Colonic mucosa (tissue), 4 donors: Measurements from ENCODE around the gene FRYL. TPM values are rescaled to one million over a fixed set of nuclear protein-coding genes. Genes with fewer than 3 reads are reported as not detected.

ENCODE experiments used
- DNase-seq: peaks from one replicate; pipeline ENCODE4 v3.0.0-alpha.2; 2020
- H3K27ac ChIP-seq: fragments of 200-600 bp; one replicate; pipeline ENCODE4 v1.8.0; 2021
- H3K27me3 ChIP-seq: fragments of 200-600 bp; one replicate; pipeline ENCODE4 v1.8.0; 2021
- H3K36me3 ChIP-seq: fragments of 200-600 bp; one replicate; pipeline ENCODE4 v1.8.0; 2021
- H3K4me1 ChIP-seq: fragments of 200-600 bp; one replicate; pipeline ENCODE4 v1.8.0; 2021; ENCODE audit warnings: mild to moderate bottlenecking
- H3K4me3 ChIP-seq: fragments of 200-600 bp; one replicate; pipeline ENCODE4 v1.8.0; 2021
- H3K9ac ChIP-seq, 2 donors: one replicate each; pipeline ENCODE4 v1.7.0; 2013; ENCODE audit warnings: control low read depth in 2 of 2, low read depth in 2 of 2, low read length in 2 of 2
- H3K9me3 ChIP-seq: fragments of 200-600 bp; one replicate; pipeline ENCODE4 v1.8.0; 2021
- intact Hi-C: fragments of 100-400 bp; cut with DNase I; formaldehyde crosslinking; loops from one replicate; pipeline ENCODE4 v1.14.1; 2022
- total RNA-seq, 2 donors: library from RNA; stranded (reverse); fragmentation: NEBNext Ultra II Directional in 1 of 2; extraction: Animal tissue kit (Norgen Biotek cat#: 25700) in 1 of 2; gene quantifications; one replicate each; pipeline ENCODE4 v1.2.1, GENCODE V29; 2021
- TF ChIP-seq, protein P1 (sequence below): fragments of 200-600 bp; IDR thresholded peaks from one replicate; pipeline ENCODE4 v1.8.0; 2022; ENCODE audit warnings: antibody characterized with exemption, mild to moderate bottlenecking
- donor health status: healthy.
- donor health status: DM: no; HTN: no; CAD: no.
- donor health status: DM: no; HTN: no; CAD: no.

FRYL gene
- total RNA-seq, 2 donors from 2014 or later, result 193 to 292 TPM

- Histone ChIP-seq H3K4me1 (peaks cover 6% of the 10 kb centered on the region), H3K4me3 (peak overlapping the region; percentile 98), H3K36me3 (no peaks in the 10 kb centered on the region), H3K9ac (peak overlapping the region; percentile 46 to 62), H3K27me3 (no peaks in the 10 kb centered on the region), H3K9me3 (no peaks in the 10 kb centered on the region), H3K27ac (peak overlapping the region; percentile 88)
- intact Hi-C loops, result loop anchor here (2.0 kb wide), 1 partner anchor 48 kb away; no protein-coding TSS in a partner anchor
- TF ChIP-seq, protein P1, sequence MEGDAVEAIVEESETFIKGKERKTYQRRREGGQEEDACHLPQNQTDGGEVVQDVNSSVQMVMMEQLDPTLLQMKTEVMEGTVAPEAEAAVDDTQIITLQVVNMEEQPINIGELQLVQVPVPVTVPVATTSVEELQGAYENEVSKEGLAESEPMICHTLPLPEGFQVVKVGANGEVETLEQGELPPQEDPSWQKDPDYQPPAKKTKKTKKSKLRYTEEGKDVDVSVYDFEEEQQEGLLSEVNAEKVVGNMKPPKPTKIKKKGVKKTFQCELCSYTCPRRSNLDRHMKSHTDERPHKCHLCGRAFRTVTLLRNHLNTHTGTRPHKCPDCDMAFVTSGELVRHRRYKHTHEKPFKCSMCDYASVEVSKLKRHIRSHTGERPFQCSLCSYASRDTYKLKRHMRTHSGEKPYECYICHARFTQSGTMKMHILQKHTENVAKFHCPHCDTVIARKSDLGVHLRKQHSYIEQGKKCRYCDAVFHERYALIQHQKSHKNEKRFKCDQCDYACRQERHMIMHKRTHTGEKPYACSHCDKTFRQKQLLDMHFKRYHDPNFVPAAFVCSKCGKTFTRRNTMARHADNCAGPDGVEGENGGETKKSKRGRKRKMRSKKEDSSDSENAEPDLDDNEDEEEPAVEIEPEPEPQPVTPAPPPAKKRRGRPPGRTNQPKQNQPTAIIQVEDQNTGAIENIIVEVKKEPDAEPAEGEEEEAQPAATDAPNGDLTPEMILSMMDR, result no peak
- peak; percentile 71 for DNase-seq
Measured at GRCh38 chr4:48780865-48781214, 761 bp upstream of the FRYL start.

GRCh38 chr4:48779095-48779997, 733 bp downstream of the FRYL start:
- DNase-seq, result peak; percentile 64
- Histone ChIP-seq H3K4me1 (peaks cover 6% of the 10 kb centered on the region), H3K27me3 (no peaks in the 10 kb centered on the region), H3K36me3 (no peaks in the 10 kb centered on the region), H3K4me3 (peak overlapping the region; percentile 98), H3K9ac (peak overlapping the region; percentile 86 to 96), H3K9me3 (no peaks in the 10 kb centered on the region), H3K27ac (peak overlapping the region; percentile 99)
- TF ChIP-seq, protein P1, result no peak
- intact Hi-C loops, result loop anchor here (10.0 kb wide), 1 partner anchor 125 kb away; the partner anchor contains the start of gene OCIAD2

DNA sequence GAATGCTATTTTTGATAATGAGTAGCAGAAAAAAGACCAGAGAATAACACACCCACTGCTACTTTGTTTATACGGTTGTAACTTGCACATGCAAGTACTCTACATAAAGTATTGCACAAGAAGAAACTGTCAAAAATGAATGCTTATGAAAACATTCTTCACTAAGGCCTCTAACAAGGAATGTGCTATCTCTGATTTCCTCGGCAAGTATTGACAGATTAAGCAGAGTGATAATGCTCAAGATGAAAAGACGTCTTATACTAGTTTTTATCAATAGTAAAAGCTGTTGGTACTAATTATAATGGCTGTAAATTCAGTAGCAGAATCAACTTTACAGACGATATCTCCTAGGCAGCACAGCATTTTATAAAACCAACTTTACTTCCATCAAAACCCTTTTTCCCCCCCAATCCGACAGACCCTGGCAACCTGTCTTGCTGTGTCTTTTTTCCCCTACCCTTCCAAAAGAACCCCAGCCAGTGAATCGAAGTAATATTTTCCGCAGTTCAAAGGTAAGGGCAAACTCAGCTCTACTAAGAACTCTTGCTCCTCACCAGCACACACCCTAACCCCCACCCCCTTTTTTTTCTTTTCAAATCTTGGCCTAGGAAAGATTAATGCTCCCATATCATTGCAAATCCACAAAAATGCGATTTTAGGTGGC, 1.5 kb downstream of the FRYL start:
- Histone ChIP-seq H3K36me3 (no peaks in the 10 kb centered on the region), H3K9me3 (no peaks in the 10 kb centered on the region), H3K4me1 (peaks cover 8% of the 10 kb centered on the region), H3K27ac (peak overlapping the region; percentile 99), H3K27me3 (no peaks in the 10 kb centered on the region), H3K9ac (peak overlapping the region; percentile 86 to 96), H3K4me3 (peak overlapping the region; percentile 98)
- intact Hi-C loops, result loop anchor here (10.0 kb wide), 1 partner anchor 126 kb away; the partner anchor contains the start of gene OCIAD2
- TF ChIP-seq, protein P1, result no peak
- DNase-seq, result no peak

DNA sequence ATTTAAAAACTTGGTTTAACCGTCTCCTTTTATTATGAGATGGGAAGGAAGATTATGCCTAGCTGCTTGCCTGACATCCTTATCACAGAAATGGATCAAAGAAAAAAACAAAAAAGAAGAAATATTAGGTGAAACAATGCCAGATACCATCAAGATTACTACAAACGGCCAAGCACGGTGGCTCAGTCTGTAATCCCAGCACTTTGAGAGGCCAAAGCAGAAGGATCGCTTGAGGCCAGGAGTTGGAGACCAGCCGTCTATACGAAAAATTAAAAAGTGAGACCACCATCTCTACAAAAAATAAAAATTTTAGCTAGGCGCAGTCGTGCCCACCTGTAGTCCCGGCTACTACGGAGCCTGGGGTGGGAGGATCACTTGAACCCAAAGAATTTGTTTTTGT, 2.3 kb downstream of the FRYL start:
- Histone ChIP-seq H3K9ac (peak overlapping the region in 1 of 2 donors; percentile 86), H3K4me1 (peaks cover 10% of the 10 kb centered on the region), H3K27me3 (no peaks in the 10 kb centered on the region), H3K27ac (no peak overlapping the region), H3K9me3 (no peaks in the 10 kb centered on the region), H3K4me3 (peak overlapping the region; percentile 98), H3K36me3 (no peaks in the 10 kb centered on the region)
- DNase-seq, result no peak
- intact Hi-C loops, result loop anchor here (10.0 kb wide), 1 partner anchor 127 kb away; the partner anchor contains the start of gene OCIAD2
- TF ChIP-seq, protein P1, result no peak
